Measurements from ENCODE around the gene PPM1E. TPM values are rescaled to one million over a fixed set of nuclear protein-coding genes. Genes with fewer than 3 reads are reported as not detected.
"Not testable (repeated sequence)": the region's sequence is repeated elsewhere in the genome, so short reads cannot be mapped to it uniquely, and the experiment has no call there.

PPM1E gene
- total RNA-seq, 2 donors from 2014 or later, result 0.05 to 0.32 TPM

DNA sequence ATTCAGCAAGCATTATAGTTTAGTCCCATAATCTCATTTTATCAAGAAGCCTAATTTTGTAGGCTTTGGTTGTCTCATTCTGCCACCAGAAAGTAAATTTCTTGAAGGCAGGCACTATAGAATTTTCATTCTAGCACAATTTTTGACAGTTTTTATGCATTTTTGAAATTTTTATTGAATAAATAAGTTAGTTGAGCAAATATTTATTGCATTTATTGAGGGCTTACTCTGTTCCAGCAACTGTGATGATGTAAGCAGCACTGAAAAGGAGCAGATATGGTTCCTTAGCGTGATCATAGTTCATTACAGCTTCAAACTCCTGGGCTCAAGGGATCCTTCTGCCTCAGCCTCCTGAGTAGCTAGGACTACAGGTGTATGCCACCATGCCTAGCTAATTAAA lies 34.2 kb downstream of the PPM1E start:
- TF ChIP-seq, protein P1, sequence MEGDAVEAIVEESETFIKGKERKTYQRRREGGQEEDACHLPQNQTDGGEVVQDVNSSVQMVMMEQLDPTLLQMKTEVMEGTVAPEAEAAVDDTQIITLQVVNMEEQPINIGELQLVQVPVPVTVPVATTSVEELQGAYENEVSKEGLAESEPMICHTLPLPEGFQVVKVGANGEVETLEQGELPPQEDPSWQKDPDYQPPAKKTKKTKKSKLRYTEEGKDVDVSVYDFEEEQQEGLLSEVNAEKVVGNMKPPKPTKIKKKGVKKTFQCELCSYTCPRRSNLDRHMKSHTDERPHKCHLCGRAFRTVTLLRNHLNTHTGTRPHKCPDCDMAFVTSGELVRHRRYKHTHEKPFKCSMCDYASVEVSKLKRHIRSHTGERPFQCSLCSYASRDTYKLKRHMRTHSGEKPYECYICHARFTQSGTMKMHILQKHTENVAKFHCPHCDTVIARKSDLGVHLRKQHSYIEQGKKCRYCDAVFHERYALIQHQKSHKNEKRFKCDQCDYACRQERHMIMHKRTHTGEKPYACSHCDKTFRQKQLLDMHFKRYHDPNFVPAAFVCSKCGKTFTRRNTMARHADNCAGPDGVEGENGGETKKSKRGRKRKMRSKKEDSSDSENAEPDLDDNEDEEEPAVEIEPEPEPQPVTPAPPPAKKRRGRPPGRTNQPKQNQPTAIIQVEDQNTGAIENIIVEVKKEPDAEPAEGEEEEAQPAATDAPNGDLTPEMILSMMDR (IDR thresholded peaks at IDR 0.05), result no peak
- Histone ChIP-seq H3K27me3 (no peaks in the 10 kb centered on the region), H3K4me3 (no peak overlapping the region), H3K9ac (ENCODE audit: low read depth in 2 of 2, low read length in 2 of 2) (no peak overlapping the region), H3K9me3 (no peaks in the 10 kb centered on the region), H3K36me3 (no peaks in the 10 kb centered on the region), H3K27ac (no peak overlapping the region), H3K4me1 (no peaks in the 10 kb centered on the region)
- intact Hi-C loops (cut with DNase I), result no loop called here
- no peak for DNase-seq

- H3K4me3 ChIP-seq; DNase-seq; intact Hi-C loops (cut with DNase I); H3K36me3 ChIP-seq; H3K4me1 ChIP-seq; H3K9ac ChIP-seq (ENCODE audit: low read depth in 2 of 2, low read length in 2 of 2); H3K9me3 ChIP-seq; H3K27ac ChIP-seq; H3K27me3 ChIP-seq: not testable (repeated sequence)
Measured at GRCh38 chr17:58794508-58794907, 38.9 kb downstream of the PPM1E start.

GRCh38 chr17:58802188-58802587 lies 46.5 kb downstream of the PPM1E start:
- Histone ChIP-seq H3K36me3 (no peaks in the 10 kb centered on the region), H3K4me1 (no peaks in the 10 kb centered on the region), H3K27ac (no peak overlapping the region), H3K9me3 (no peaks in the 10 kb centered on the region), H3K4me3 (no peak overlapping the region), H3K27me3 (no peaks in the 10 kb centered on the region), H3K9ac (ENCODE audit: low read depth in 2 of 2, low read length in 2 of 2) (no peak overlapping the region)
- intact Hi-C loops (cut with DNase I), result no loop called here
- TF ChIP-seq, protein P1 (IDR thresholded peaks at IDR 0.05), result no peak
- no peak for DNase-seq

- DNase-seq, result no peak
- Histone ChIP-seq H3K9me3 (no peaks in the 10 kb centered on the region), H3K4me3 (no peak overlapping the region), H3K9ac (ENCODE audit: low read depth in 2 of 2, low read length in 2 of 2) (no peak overlapping the region), H3K27me3 (no peaks in the 10 kb centered on the region), H3K36me3 (no peaks in the 10 kb centered on the region), H3K27ac (no peak overlapping the region), H3K4me1 (no peaks in the 10 kb centered on the region)
- TF ChIP-seq, protein P1 (IDR thresholded peaks at IDR 0.05), result no peak
- intact Hi-C loops (cut with DNase I), result no loop called here
Measured at GRCh38 chr17:58806046-58806445, 50.4 kb downstream of the PPM1E start.

- H3K36me3 ChIP-seq, result no peaks in the 10 kb centered on the region
- H3K9ac ChIP-seq (ENCODE audit: low read depth in 2 of 2, low read length in 2 of 2), result no peak overlapping the region
- H3K9me3 ChIP-seq, result no peaks in the 10 kb centered on the region
- TF ChIP-seq, protein P1 (IDR thresholded peaks at IDR 0.05), result no peak
- no peak overlapping the region for H3K4me3 ChIP-seq
- no peak for DNase-seq
- no peaks in the 10 kb centered on the region for H3K4me1 ChIP-seq
- H3K27ac ChIP-seq, result no peak overlapping the region
- H3K27me3 ChIP-seq, result no peaks in the 10 kb centered on the region
- intact Hi-C loops (cut with DNase I), result no loop called here
Measured at GRCh38 chr17:58808609-58809563, 53.2 kb downstream of the PPM1E start.

DNA sequence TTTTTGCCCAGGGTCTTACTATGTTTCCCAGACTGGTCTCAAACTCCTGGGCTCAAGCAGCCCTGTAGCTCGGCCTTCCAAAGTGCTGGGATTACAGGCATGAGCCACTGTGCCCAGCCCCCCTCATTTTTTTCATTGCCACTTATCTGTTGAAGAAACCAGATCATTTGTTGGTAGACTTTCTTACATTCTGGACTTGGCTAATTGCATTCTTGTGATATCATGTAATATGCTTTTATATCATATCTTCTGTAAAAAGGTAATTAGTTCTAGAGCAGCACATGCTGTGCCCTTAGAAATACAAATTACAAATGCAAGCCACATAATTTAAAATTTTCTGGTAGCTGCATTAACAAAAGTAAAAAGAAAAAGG lies 53.9 kb downstream of the PPM1E start:
- H3K4me1 ChIP-seq, result no peaks in the 10 kb centered on the region
- intact Hi-C loops (cut with DNase I), result no loop called here

More for the DNA sequence above, 53.9 kb downstream of the PPM1E start:
- Histone ChIP-seq H3K27me3 (no peaks in the 10 kb centered on the region), H3K4me3 (no peak overlapping the region), H3K27ac (no peak overlapping the region), H3K9me3 (no peaks in the 10 kb centered on the region), H3K36me3 (no peaks in the 10 kb centered on the region), H3K9ac (ENCODE audit: low read depth in 2 of 2, low read length in 2 of 2) (no peak overlapping the region)
- TF ChIP-seq, protein P1 (IDR thresholded peaks at IDR 0.05), result no peak
- no peak for DNase-seq

Data from colonic mucosa (tissue), 4 donors.